ENCODE measurements around the gene CA9. TPM values are rescaled to one million over a fixed set of nuclear protein-coding genes. Genes with fewer than 3 reads are reported as not detected.
A peak's percentile ranks its signal among the peaks of the same experiment; 100 is the strongest.

CA9 gene
- total RNA-seq, 3 donors from 2014 or later (not counting 1 experiment from before 2014, with no cell fraction given): not detected

DNA sequence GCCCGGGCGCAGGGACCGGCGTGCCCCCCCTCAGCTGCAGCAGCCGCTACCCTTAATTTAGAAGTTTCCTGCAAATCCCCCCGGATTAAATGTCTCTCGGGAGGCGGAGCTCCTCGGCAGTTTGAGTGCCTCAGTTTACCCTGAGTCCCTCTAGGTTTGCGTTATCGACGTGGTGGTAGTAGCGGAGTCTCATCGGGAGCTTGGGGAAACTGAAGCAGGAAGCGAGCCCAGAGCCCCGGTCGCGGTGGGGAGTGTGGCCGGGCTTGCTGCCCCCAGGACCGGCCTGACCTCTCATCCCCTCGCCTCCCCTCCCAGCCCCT, 16.5 kb downstream of the CA9 start:
- Histone ChIP-seq H3K4me1 (ENCODE audit: control insufficient read depth, insufficient read depth, low read length) (peaks cover 17% of the 10 kb centered on the region), H3K9me3 (ENCODE audit: control insufficient read depth, insufficient read depth, low read length) (no peaks in the 10 kb centered on the region), H3K36me3 (ENCODE audit: control insufficient read depth, insufficient read depth, low read length) (peaks cover under 1% of the 10 kb centered on the region), H3K27me3 (ENCODE audit: control insufficient read depth, insufficient read depth, low read length) (no peaks in the 10 kb centered on the region), H3K4me3 (ENCODE audit: low read length) (peak overlapping the region; percentile 78), H3K27ac (ENCODE audit: low read length) (no peak overlapping the region)
- peak overlapping the region in 1 of 2 donors; percentile 84 for H3K27ac Mint-ChIP-seq
- ATAC-seq (peak in 2 of 3 donors; percentile 7 to 24), DNase-seq (peak in 1 of 2 donors; percentile 33)
- TF ChIP-seq, protein P1, sequence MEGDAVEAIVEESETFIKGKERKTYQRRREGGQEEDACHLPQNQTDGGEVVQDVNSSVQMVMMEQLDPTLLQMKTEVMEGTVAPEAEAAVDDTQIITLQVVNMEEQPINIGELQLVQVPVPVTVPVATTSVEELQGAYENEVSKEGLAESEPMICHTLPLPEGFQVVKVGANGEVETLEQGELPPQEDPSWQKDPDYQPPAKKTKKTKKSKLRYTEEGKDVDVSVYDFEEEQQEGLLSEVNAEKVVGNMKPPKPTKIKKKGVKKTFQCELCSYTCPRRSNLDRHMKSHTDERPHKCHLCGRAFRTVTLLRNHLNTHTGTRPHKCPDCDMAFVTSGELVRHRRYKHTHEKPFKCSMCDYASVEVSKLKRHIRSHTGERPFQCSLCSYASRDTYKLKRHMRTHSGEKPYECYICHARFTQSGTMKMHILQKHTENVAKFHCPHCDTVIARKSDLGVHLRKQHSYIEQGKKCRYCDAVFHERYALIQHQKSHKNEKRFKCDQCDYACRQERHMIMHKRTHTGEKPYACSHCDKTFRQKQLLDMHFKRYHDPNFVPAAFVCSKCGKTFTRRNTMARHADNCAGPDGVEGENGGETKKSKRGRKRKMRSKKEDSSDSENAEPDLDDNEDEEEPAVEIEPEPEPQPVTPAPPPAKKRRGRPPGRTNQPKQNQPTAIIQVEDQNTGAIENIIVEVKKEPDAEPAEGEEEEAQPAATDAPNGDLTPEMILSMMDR (IDR thresholded peaks at IDR 0.05): no peak
- H3K4me1 Mint-ChIP-seq: peaks cover 0 to 25% of the 10 kb centered on the region in 2 donors
- 3% methylated on average over 21 of the region's 21 CpGs for WGBS (ENCODE audit: insufficient coverage)
- intact Hi-C loops (cut with micrococcal nuclease): no loop called here
- H3K36me3 Mint-ChIP-seq: no peaks in the 10 kb centered on the region
- H3K9me3 Mint-ChIP-seq: no peaks in the 10 kb centered on the region
- H3K4me3 Mint-ChIP-seq: peak overlapping the region; percentile 84
- H3K27me3 Mint-ChIP-seq (ENCODE audit: low read depth in 2 of 2): no peaks in the 10 kb centered on the region

DNA sequence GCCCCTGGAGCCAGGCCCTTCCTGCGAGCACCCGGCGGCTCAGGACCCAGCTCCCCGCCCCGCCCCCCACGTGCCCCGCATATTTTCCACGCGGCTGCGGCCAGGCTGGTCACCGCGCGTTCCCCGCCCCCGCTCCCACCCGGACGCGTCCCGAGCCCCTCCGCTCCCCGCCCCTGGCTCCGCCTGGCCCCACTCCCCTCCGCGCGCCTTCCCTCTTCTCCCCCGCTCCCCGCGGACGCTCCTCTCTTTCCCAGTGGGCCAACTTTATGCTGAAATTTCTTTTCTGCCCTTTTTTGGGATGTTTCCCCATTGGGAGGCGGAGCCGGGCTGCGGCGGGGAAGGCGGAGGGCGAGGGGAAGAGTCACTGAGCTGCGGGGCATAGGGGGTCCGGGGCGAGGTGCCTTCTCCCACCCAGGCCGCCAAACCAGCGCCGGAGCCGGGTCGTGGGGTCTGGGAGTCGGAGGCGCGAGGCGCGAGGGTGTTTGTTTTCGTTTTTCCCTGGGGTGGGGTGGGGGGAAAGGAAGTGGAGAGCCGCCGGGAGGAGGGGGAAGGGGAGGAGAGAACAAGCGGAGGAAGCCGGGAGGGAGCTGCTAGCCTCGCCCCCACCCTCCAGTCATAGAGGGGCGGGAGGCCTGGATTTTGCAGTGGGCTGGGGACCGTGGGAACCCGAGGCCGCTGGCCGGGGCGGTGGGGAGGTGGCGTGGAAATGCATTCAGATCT, 17.0 kb downstream of the CA9 start:
- Mint-ChIP-seq H3K27me3 (ENCODE audit: low read depth in 2 of 2) (no peaks in the 10 kb centered on the region), H3K36me3 (no peaks in the 10 kb centered on the region), H3K4me1 (peaks cover 0 to 25% of the 10 kb centered on the region in 2 donors), H3K9me3 (no peaks in the 10 kb centered on the region), H3K27ac (peak overlapping the region; percentile 78 to 84), H3K4me3 (peak overlapping the region; percentile 90)
- peak; percentile 61 to 68 (median 65) for ATAC-seq
- Histone ChIP-seq H3K4me3 (ENCODE audit: low read length) (peak overlapping the region; percentile 78), H3K27ac (ENCODE audit: low read length) (peak overlapping the region; percentile 47), H3K27me3 (ENCODE audit: control insufficient read depth, insufficient read depth, low read length) (no peaks in the 10 kb centered on the region), H3K9me3 (ENCODE audit: control insufficient read depth, insufficient read depth, low read length) (no peaks in the 10 kb centered on the region), H3K4me1 (ENCODE audit: control insufficient read depth, insufficient read depth, low read length) (peaks cover 17% of the 10 kb centered on the region), H3K36me3 (ENCODE audit: control insufficient read depth, insufficient read depth, low read length) (peaks cover 2% of the 10 kb centered on the region)
- TF ChIP-seq, protein P1 (IDR thresholded peaks at IDR 0.05): no peak
- intact Hi-C loops (cut with micrococcal nuclease): no loop called here
- under 1% methylated on average over 61 of the region's 61 CpGs for WGBS (ENCODE audit: insufficient coverage)
- DNase-seq: peak; percentile 19 to 56

DNA sequence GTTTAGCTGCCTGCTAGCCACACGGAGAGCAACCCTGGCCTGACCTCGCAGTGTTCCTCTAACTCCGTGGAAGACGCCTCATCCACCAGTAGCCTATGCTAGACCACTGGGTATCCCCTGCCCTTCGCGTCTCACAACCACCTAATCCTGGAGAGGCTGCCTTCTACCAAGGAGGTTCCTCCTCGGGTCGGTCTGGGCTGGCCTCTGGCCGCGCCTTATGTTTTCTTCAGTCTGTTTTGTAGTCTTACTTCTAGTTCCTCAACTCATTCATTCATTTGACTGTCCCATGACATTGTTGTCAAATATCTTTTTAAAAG, 17.6 kb downstream of the CA9 start:
- ATAC-seq (peak in 1 of 3 donors; percentile 35), DNase-seq (no peak)
- Mint-ChIP-seq H3K9me3 (no peaks in the 10 kb centered on the region), H3K27me3 (ENCODE audit: low read depth in 2 of 2) (no peaks in the 10 kb centered on the region), H3K27ac (peak overlapping the region; percentile 78 to 84), H3K4me1 (peaks cover under 1 to 26% of the 10 kb centered on the region in 2 donors), H3K4me3 (peak overlapping the region; percentile 90), H3K36me3 (no peaks in the 10 kb centered on the region)
- peak overlapping the region; percentile 47 for H3K27ac ChIP-seq (ENCODE audit: low read length)
- no peaks in the 10 kb centered on the region for H3K9me3 ChIP-seq (ENCODE audit: control insufficient read depth, insufficient read depth, low read length)
- intact Hi-C loops (cut with micrococcal nuclease): no loop called here
- H3K4me3 ChIP-seq (ENCODE audit: low read length): peak overlapping the region; percentile 78
- no peaks in the 10 kb centered on the region for H3K27me3 ChIP-seq (ENCODE audit: control insufficient read depth, insufficient read depth, low read length)
- H3K36me3 ChIP-seq (ENCODE audit: control insufficient read depth, insufficient read depth, low read length): peaks cover 7% of the 10 kb centered on the region
- peaks cover 18% of the 10 kb centered on the region for H3K4me1 ChIP-seq (ENCODE audit: control insufficient read depth, insufficient read depth, low read length)
- 27% methylated on average over 10 of the region's 10 CpGs for WGBS (ENCODE audit: insufficient coverage)
- TF ChIP-seq, protein P1 (IDR thresholded peaks at IDR 0.05): no peak
